Choroid plexus epithelial cell (primary cell): ENCODE results near the gene SALL3.

Experiments
- DNase-seq: peaks from one replicate; pipeline ENCODE4 v3.0.0-alpha.2; 2010; ENCODE audit warnings: low read depth
- H3K4me3 ChIP-seq: 2 replicates; pipeline ENCODE4 v1.5.1; 2011; ENCODE audit warnings: low read depth, mild to moderate bottlenecking, control low read depth, low read length, moderate library complexity
- TF ChIP-seq, protein P1 (sequence below): conservative IDR thresholded peaks from 2 replicates; pipeline ENCODE4 v1.5.1; 2011; ENCODE audit warnings: low read depth, mild to moderate bottlenecking, control low read depth, inconsistent platforms, low read length, moderate library complexity

Gene SALL3

DNA sequence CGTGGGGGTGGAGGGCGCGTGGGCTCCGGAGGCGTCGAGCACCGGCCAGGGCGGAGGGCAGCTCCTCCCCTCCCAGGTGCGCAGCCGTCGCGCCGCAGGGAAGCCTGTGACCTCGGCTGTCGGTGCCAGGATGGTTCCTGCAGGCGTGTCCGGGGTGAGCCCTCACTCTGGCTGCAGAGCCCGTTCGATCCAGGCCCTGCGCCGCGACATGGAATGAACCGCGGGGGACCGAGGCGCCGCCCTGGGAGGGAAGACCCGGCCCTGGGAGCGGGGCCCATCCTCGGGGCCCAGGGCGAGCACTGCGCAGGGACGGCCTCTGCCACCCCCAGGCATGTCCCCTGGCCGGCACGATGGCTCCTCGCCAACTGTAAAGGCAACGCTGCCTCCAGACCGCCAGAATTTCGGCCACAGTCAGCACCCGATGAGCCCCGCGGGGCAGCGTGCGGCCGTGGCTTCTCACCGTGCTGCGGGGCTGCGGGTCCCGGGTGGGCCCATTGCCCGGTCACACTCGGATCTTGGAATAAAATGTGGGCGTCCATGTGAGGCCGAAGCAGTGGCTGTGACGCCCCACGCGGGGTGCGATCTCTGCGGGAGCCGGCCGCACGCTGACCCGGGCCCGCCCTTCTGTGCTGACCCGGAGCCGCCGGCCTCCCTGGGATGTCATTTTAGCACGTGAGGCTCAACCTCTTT lies 26.6 kb downstream of the SALL3 start:
- no peak for DNase-seq
- TF ChIP-seq, protein P1, sequence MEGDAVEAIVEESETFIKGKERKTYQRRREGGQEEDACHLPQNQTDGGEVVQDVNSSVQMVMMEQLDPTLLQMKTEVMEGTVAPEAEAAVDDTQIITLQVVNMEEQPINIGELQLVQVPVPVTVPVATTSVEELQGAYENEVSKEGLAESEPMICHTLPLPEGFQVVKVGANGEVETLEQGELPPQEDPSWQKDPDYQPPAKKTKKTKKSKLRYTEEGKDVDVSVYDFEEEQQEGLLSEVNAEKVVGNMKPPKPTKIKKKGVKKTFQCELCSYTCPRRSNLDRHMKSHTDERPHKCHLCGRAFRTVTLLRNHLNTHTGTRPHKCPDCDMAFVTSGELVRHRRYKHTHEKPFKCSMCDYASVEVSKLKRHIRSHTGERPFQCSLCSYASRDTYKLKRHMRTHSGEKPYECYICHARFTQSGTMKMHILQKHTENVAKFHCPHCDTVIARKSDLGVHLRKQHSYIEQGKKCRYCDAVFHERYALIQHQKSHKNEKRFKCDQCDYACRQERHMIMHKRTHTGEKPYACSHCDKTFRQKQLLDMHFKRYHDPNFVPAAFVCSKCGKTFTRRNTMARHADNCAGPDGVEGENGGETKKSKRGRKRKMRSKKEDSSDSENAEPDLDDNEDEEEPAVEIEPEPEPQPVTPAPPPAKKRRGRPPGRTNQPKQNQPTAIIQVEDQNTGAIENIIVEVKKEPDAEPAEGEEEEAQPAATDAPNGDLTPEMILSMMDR = no peak
- no peak overlapping the region for H3K4me3 ChIP-seq

- DNase-seq = no peak
- TF ChIP-seq, protein P1 = no peak
- H3K4me3 ChIP-seq = no peak overlapping the region
These were observed 27.8 kb downstream of the SALL3 start for GRCh38 chr18:79007440-79007839.

DNA sequence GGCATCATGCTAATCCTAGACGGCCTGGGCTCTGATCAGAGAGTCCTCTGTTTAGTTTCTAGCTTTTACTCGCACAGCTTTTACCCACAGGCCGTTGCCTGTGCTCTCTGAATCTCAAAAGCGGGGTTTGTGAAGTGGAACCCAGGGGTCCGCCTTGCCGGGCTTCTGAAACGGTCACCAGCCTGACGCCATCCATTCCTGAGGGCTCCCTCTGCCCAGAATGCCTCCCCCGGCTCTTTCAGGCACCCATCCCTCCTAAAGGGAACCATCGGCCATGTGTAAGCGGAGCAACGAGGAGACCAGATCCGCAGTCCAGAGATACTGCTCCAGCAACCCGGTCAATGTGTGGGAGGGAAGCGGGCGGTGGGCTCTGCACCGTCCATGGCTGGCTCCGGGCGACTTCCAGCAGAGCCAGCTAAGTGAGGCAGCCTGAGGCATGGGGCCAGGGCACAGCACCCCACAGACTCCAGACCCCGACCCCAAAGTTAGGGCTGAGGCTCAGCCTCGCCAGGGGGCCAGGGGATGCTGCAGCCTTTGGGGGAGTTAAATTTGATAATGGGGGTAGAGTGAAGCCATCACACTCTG lies 28.8 kb downstream of the SALL3 start:
- TF ChIP-seq, protein P1 = no peak
- no peak overlapping the region for H3K4me3 ChIP-seq
- DNase-seq = no peak

- TF ChIP-seq, protein P1 = no peak
- no peak for DNase-seq
- H3K4me3 ChIP-seq = no peak overlapping the region
These were observed 31.2 kb downstream of the SALL3 start for GRCh38 chr18:79010802-79011201.

DNA sequence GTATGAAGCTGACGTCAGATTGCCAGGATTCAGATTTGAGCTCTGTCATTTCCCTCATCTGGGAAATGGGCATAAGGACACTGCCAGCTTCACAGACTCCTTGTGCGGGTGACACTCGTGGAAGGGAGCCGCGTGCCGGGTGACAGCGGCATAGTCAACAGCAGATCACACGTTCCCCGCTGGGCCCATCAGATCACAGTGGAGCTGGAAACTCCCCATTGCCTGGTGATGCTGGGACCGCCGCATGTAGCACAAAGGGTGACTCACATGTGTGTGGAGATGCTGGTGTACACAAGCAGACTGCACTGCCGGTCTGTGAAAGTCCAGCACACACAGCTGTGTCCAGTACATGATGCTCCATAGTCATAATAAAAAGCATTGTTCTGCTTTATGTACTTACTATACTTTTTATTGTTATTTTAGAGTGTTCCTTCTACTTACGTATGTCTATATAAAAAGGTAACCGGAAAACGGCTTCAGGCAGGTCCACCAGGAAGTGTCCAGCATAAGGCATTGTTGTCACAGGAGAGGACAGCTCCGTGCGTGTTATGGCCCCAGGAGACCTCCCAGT lies 31.8 kb downstream of the SALL3 start:
- no peak overlapping the region for H3K4me3 ChIP-seq
- DNase-seq = no peak
- TF ChIP-seq, protein P1 = no peak

DNA sequence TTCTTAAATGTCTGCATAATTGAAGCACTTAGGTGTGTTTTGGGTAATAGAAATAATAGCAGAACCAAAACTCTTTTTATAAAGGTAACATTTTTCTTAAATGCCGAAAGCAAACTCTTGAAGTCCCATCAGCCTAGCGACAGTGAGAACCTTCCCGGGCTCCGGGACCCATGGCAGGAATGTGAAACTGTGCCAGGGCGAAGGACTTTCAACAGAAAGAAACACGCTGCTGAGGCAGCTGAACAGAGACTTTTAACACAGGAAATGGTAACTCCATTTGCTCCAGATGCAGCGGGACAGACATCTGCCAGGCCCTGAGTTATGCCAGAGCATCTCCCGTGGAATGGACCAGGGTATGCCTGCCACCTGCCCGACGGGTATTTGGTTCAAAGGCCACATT lies 34.3 kb downstream of the SALL3 start:
- TF ChIP-seq, protein P1 = no peak
- DNase-seq = no peak
- no peak overlapping the region for H3K4me3 ChIP-seq
